GM06990 (cell line): Measurements from ENCODE around the gene ARHGAP25.
A peak's percentile ranks its signal among the peaks of the same experiment; 100 is the strongest.

Experiments used
- DNase-seq: peaks from one replicate; pipeline ENCODE4 v3.0.0-alpha.2; 2011; ENCODE audit not compliant: insufficient read length; ENCODE audit errors: extremely low read depth
- H3K27me3 ChIP-seq: replicated peaks from 2 replicates; pipeline ENCODE4 v1.6.0; 2011; ENCODE audit warnings: low read length; ENCODE audit not compliant: control insufficient read depth, insufficient read depth
- H3K36me3 ChIP-seq: 2 replicates; pipeline ENCODE4 v1.5.1; 2011; ENCODE audit warnings: low read length; ENCODE audit not compliant: control insufficient read depth, insufficient read depth
- H3K4me3 ChIP-seq: replicated peaks from 2 replicates; pipeline ENCODE4 v1.5.1; 2011; ENCODE audit warnings: low read depth, mild to moderate bottlenecking, control low read depth, low read length
- TF ChIP-seq, protein P1 (sequence below): IDR thresholded peaks from 2 replicates; pipeline ENCODE4 v1.5.1; 2011; ENCODE audit warnings: low read length, control low read depth, mild to moderate bottlenecking, inconsistent platforms; ENCODE audit not compliant: insufficient read depth, poor library complexity, severe bottlenecking

Gene ARHGAP25

DNA sequence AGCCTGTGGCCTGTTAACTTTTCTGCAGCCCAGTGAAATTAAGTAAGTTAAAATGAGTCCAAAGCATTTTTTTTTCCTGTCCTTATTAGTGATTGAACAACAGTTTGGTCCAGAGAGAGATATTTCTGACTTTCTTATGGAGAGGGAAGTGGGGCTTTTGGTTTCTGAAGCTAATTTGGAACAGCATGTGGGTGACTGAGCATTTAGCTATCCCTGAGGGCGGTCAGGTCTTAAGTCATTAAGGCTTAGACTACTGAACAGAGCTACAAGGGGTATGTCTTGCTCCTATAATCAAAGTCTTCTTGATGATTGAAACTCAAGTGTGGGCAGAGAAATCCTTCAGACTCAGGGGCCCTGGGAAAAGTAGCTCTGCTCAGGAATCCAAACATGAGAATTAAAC, 14.0 kb downstream of the ARHGAP25 start:
- TF ChIP-seq, protein P1, sequence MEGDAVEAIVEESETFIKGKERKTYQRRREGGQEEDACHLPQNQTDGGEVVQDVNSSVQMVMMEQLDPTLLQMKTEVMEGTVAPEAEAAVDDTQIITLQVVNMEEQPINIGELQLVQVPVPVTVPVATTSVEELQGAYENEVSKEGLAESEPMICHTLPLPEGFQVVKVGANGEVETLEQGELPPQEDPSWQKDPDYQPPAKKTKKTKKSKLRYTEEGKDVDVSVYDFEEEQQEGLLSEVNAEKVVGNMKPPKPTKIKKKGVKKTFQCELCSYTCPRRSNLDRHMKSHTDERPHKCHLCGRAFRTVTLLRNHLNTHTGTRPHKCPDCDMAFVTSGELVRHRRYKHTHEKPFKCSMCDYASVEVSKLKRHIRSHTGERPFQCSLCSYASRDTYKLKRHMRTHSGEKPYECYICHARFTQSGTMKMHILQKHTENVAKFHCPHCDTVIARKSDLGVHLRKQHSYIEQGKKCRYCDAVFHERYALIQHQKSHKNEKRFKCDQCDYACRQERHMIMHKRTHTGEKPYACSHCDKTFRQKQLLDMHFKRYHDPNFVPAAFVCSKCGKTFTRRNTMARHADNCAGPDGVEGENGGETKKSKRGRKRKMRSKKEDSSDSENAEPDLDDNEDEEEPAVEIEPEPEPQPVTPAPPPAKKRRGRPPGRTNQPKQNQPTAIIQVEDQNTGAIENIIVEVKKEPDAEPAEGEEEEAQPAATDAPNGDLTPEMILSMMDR, result no peak
- no peak for DNase-seq
- Histone ChIP-seq H3K27me3 (no peaks in the 10 kb centered on the region), H3K4me3 (no peak overlapping the region), H3K36me3 (no peaks in the 10 kb centered on the region)

DNA sequence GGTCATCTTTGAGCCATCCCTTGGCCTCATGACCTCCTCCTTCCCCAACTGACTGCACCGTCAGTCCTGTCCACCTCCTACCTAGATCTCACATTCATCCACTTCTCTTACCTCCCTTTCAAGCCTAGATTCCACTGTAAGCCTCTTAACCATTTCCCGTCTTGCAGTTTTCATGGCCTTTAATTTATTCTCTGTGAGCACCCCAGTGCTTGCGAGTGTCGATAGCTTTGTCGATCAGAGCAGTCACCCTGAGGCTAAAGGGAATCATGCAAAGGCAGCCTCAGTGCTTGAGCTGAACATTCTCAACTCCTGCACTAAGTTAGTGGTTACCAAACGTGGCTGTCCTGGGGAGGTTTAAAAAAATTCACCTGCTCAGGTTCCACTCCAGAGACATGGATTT, 14.7 kb downstream of the ARHGAP25 start:
- no peaks in the 10 kb centered on the region for H3K27me3 ChIP-seq
- TF ChIP-seq, protein P1, result no peak
- no peak overlapping the region for H3K4me3 ChIP-seq
- DNase-seq, result no peak
- H3K36me3 ChIP-seq, result no peaks in the 10 kb centered on the region

DNA sequence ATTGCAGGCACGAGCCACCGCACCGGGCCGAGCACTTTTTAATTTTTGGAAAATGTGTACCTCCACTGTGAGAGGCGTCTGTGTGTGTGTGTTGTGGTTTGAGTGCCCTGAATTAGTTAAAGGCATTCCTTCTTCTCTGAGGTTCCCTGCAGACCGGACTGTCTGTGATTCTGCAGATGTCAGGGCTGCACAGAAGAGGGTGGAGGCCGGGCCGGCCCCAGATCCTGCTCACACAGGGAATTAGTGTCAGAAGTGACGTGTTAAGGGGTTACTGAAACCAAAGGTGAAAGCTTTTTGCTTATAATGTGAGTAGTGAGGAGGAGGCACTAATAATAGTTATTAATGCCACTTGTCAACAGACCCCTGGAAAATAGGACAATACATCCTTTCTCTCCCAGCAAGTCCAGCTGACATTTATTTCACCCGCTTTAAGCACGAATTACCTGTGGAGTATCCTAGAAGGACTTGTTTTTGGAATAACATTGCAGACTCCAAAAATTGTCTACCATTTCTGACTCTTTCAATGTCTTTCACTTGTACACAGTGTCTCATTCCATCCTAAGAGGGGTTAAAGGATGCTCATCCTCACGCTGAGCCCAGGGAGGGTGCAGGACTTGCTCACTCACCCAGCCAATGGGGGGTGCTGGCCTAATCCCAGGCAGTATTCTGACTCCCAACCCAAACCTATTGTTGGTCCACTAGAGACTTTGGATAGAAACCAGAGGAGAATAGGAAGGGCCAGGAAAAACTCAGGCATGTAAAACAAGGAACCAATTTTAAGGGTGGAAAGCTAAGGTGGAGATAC, 16.2 kb downstream of the ARHGAP25 start:
- H3K36me3 ChIP-seq, result no peaks in the 10 kb centered on the region
- H3K4me3 ChIP-seq, result no peak overlapping the region

DNA sequence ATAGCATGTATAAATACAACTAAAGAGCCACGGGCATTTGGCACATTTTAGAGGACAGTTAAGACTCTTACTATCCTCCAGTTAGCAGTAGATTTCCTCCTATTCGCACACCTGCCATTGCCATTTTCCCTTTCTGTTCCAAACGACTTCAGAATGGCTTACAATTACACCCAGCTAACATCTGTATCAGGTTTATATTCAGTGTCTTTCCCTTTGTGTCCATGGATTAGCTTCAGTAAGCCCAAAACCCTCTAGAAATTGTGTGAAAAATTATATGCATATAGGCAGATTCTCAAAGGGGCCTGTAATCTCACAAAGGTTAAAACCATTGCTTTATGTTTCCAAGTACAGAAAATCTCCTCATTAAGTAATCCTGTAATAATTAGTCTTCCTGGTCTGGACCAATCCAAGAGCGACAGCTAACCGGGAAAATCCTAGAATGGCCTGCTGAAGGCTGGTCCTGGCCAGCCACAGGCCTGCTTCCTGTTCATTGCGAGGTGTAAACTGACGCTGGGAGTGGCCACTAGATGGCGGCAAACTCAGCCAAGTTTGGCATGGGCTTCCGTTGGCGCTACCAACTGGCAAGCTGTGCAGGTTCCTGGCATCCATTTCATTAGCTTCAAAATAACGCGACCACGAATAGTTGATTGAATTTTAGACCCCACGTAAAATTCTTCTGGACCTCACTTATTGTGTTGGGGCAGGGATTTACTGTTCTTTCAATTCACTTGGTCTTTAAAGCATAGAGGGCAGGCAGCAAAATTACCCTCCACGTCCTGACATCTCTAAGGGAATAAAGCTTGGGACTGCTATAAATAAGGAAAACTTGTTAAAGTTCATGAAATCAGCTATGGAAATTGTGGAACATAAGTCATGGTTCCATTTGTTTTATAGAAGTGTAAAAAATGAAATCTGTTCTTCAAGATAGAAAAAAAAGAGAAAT, 17.1 kb downstream of the ARHGAP25 start:
- TF ChIP-seq, protein P1, result peak; percentile 93
- H3K4me3 ChIP-seq, result no peak overlapping the region
- H3K36me3 ChIP-seq, result no peaks in the 10 kb centered on the region
- peak; percentile 45 for DNase-seq
- no peaks in the 10 kb centered on the region for H3K27me3 ChIP-seq

More for the DNA sequence above, 16.2 kb downstream of the ARHGAP25 start:
- DNase-seq, result no peak
- TF ChIP-seq, protein P1, result no peak
- no peaks in the 10 kb centered on the region for H3K27me3 ChIP-seq

DNA sequence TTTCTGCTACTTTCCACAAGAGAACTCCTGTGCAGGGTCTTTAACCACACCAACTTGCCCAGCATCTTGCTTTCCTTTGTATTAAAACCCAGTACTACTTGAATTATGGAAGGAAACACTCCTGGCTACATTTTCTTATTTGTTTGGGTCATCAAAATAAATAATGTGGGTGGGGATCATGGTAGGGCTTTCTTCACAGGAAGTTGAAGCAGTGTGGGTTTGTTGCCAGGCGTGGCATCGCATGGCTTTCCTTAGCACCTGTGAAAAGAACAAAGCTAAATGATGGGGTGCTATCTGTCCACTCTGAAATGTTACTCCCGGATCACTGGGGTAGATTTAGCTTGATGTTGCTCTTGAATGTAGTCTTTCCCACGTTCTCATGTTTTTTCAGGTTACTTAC, 18.7 kb downstream of the ARHGAP25 start:
- no peaks in the 10 kb centered on the region for H3K27me3 ChIP-seq
- DNase-seq, result no peak
- TF ChIP-seq, protein P1, result no peak
- H3K4me3 ChIP-seq, result no peak overlapping the region
- H3K36me3 ChIP-seq, result no peaks in the 10 kb centered on the region
